ENCODE results near the gene DLG3. TPM values are rescaled to one million over a fixed set of nuclear protein-coding genes. Genes with fewer than 3 reads are reported as not detected.

The DLG3 gene
- total RNA-seq, 4 donors from 2014 or later, result 21.7 to 27.0 (median 22.5) TPM

- intact Hi-C loops (cut with DNase I), result no loop called here
- Histone ChIP-seq H3K9me3 (no peaks in the 10 kb centered on the region), H3K4me1 (no peaks in the 10 kb centered on the region), H3K36me3 (no peaks in the 10 kb centered on the region), H3K27me3 (peaks cover 0 to 6% (median 2%) of the 10 kb centered on the region in 4 donors), H3K4me3 (no peak overlapping the region), H3K27ac (replicated peaks in 1 of 4) (no peak overlapping the region)
- no peak for DNase-seq (ENCODE audit: extremely low spot score)
- TF ChIP-seq POLR2A (IDR thresholded peaks at IDR 0.05; ENCODE audit: low read depth), result no peak
- TF ChIP-seq, protein P1, sequence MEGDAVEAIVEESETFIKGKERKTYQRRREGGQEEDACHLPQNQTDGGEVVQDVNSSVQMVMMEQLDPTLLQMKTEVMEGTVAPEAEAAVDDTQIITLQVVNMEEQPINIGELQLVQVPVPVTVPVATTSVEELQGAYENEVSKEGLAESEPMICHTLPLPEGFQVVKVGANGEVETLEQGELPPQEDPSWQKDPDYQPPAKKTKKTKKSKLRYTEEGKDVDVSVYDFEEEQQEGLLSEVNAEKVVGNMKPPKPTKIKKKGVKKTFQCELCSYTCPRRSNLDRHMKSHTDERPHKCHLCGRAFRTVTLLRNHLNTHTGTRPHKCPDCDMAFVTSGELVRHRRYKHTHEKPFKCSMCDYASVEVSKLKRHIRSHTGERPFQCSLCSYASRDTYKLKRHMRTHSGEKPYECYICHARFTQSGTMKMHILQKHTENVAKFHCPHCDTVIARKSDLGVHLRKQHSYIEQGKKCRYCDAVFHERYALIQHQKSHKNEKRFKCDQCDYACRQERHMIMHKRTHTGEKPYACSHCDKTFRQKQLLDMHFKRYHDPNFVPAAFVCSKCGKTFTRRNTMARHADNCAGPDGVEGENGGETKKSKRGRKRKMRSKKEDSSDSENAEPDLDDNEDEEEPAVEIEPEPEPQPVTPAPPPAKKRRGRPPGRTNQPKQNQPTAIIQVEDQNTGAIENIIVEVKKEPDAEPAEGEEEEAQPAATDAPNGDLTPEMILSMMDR (IDR thresholded peaks at IDR 0.05), result no peak
- TF ChIP-seq EP300 (IDR thresholded peaks at IDR 0.05), result no peak
- no peak for TF ChIP-seq POLR2AphosphoS5 (IDR thresholded peaks at IDR 0.05)
- WGBS, result 73% methylated on average over 6 of the region's 10 CpGs
These were observed 19.8 kb upstream of the DLG3 start for GRCh38 chrX:70424801-70425200.

- intact Hi-C loops (cut with DNase I), result no loop called here
- no peak for TF ChIP-seq POLR2AphosphoS5 (IDR thresholded peaks at IDR 0.05)
- no peak for TF ChIP-seq POLR2A (IDR thresholded peaks at IDR 0.05; ENCODE audit: low read depth)
- TF ChIP-seq, protein P1 (IDR thresholded peaks at IDR 0.05), result no peak
- TF ChIP-seq EP300 (IDR thresholded peaks at IDR 0.05), result no peak
- no peaks in the 10 kb centered on the region for H3K9me3 ChIP-seq
- WGBS, result 90% methylated on average over 10 of the region's 15 CpGs
- no peaks in the 10 kb centered on the region for H3K4me1 ChIP-seq
- H3K27me3 ChIP-seq, result peaks cover 0 to 6% (median 2%) of the 10 kb centered on the region in 4 donors
- no peak overlapping the region for H3K27ac ChIP-seq (replicated peaks in 1 of 4)
- H3K36me3 ChIP-seq, result no peaks in the 10 kb centered on the region
- no peak for DNase-seq (ENCODE audit: extremely low spot score)
- no peak overlapping the region for H3K4me3 ChIP-seq
These were observed 18.1 kb upstream of the DLG3 start for GRCh38 chrX:70426286-70427278.

GRCh38 chrX:70427365-70427764, 17.3 kb upstream of the DLG3 start:
- WGBS, result 71% methylated on average over 2 of the region's 2 CpGs
- no peak overlapping the region for H3K27ac ChIP-seq (replicated peaks in 1 of 4)
- peaks cover 0 to 6% (median 2%) of the 10 kb centered on the region in 4 donors for H3K27me3 ChIP-seq
- H3K9me3 ChIP-seq, result no peaks in the 10 kb centered on the region
- H3K4me3 ChIP-seq, result no peak overlapping the region
- H3K36me3 ChIP-seq, result no peaks in the 10 kb centered on the region
- TF ChIP-seq EP300 (IDR thresholded peaks at IDR 0.05) (no peak), POLR2A (IDR thresholded peaks at IDR 0.05; ENCODE audit: low read depth) (no peak), POLR2AphosphoS5 (IDR thresholded peaks at IDR 0.05) (no peak)
- TF ChIP-seq, protein P1 (IDR thresholded peaks at IDR 0.05), result no peak
- intact Hi-C loops (cut with DNase I), result no loop called here
- H3K4me1 ChIP-seq, result no peaks in the 10 kb centered on the region
- no peak for DNase-seq (ENCODE audit: extremely low spot score)

DNA sequence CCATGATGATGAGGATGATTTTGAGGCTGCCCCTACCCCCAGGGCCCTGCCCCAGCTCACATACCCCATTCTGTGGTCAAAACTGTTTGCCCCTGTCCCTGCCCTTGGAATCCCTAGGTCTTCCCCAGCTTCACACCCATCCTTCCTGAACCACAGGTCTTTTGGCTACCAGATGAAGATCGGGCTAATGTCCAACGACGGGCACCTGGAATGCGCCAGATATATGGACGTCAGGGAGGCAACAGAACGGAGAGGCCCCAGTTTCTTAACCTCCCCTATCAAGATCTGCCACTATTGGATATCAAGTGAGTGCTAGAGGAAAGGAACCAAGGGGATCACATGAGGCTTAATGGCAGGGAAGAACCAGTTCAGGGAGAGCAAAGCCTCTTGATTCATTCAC, 14.9 kb upstream of the DLG3 start:
- TF ChIP-seq POLR2AphosphoS5 (IDR thresholded peaks at IDR 0.05), result no peak
- TF ChIP-seq EP300 (IDR thresholded peaks at IDR 0.05), result no peak
- TF ChIP-seq, protein P1 (IDR thresholded peaks at IDR 0.05), result no peak
- no peak for TF ChIP-seq POLR2A (IDR thresholded peaks at IDR 0.05; ENCODE audit: low read depth)
- H3K36me3 ChIP-seq, result no peaks in the 10 kb centered on the region
- intact Hi-C loops (cut with DNase I), result loop anchor here (10.0 kb wide), 2 partner anchors 135 to 295 kb away; partner anchors contain the start of genes IGBP1 and KIF4A
- H3K9me3 ChIP-seq, result no peaks in the 10 kb centered on the region
- 83% methylated on average over 6 of the region's 6 CpGs for WGBS
- H3K4me1 ChIP-seq, result peaks cover 0 to 8% (median 4%) of the 10 kb centered on the region in 4 donors
- DNase-seq (ENCODE audit: extremely low spot score), result no peak
- no peaks in the 10 kb centered on the region for H3K27me3 ChIP-seq
- no peak overlapping the region for H3K27ac ChIP-seq (replicated peaks in 1 of 4)
- no peak overlapping the region for H3K4me3 ChIP-seq

All from esophagus muscularis mucosa (tissue), 4 donors.